Activated CD8-positive, alpha-beta T cell treated with anti-CD3 and anti-CD28 coated beads for 36 hours (primary cell): Measurements from ENCODE around the gene HCN4. TPM values are rescaled to one million over a fixed set of nuclear protein-coding genes. Genes with fewer than 3 reads are reported as not detected.

Source experiments
- ATAC-seq: fragments of 200-7000 bp; cut with Tn5 transposase; one replicate; pipeline ENCODE4 v1.10.0; 2021; ENCODE audit warnings: mild to moderate bottlenecking, moderate library complexity
- CTCF ChIA-PET: fragments of 350-600 bp; sonication (Branson Sonifier 250); formaldehyde crosslinking; loops from one replicate; lab custom pipeline; 2021; ENCODE audit warnings: antibody characterized with exemption; lab: Charles Lee
- POLR2A ChIA-PET: fragments of 350-600 bp; sonication (Branson Sonifier 250); formaldehyde crosslinking; loops from one replicate; lab custom pipeline; 2021; ENCODE audit warnings: antibody characterized with exemption; lab: Charles Lee
- DNase-seq: peaks from one replicate; pipeline ENCODE4 v3.0.0-alpha.2; 2020
- H3K27ac Mint-ChIP-seq: one replicate; pipeline ENCODE4 v1.8.0; 2021; ENCODE audit warnings: mild to moderate bottlenecking, mixed read lengths
- H3K27me3 Mint-ChIP-seq: one replicate; pipeline ENCODE4 v1.8.0; 2021; ENCODE audit warnings: mixed read lengths
- H3K36me3 Mint-ChIP-seq: one replicate; pipeline ENCODE4 v1.8.0; 2021; ENCODE audit warnings: low read depth, mixed read lengths
- H3K4me1 Mint-ChIP-seq: one replicate; pipeline ENCODE4 v1.8.0; 2021; ENCODE audit warnings: low read depth, mixed read lengths
- H3K4me3 Mint-ChIP-seq: one replicate; pipeline ENCODE4 v1.8.0; 2021; ENCODE audit warnings: mild to moderate bottlenecking, moderate library complexity, mixed read lengths
- H3K9me3 Mint-ChIP-seq: one replicate; pipeline ENCODE4 v1.8.0; 2021; ENCODE audit warnings: mixed read lengths
- CTCF ChIP-seq: fragments of 200-600 bp; IDR thresholded peaks from one replicate; pipeline ENCODE4 v1.8.0; 2022; ENCODE audit warnings: antibody characterized with exemption, mild to moderate bottlenecking
- intact Hi-C: fragments of 100-400 bp; cut with micrococcal nuclease; formaldehyde crosslinking; loops from one replicate; pipeline ENCODE4 v1.10.0; 2022
- total RNA-seq, 2 experiments: library from RNA; stranded (reverse); gene quantifications; one replicate each; pipeline ENCODE4 v1.2.3, GENCODE V29; 2021

The HCN4 gene
- total RNA-seq, 2 experiments from 2014 or later: not detected

GRCh38 chr15:73320619-73321180, 48.1 kb downstream of the HCN4 start:
- no peak for TF ChIP-seq CTCF
- intact Hi-C loops: no loop called here
- CTCF ChIA-PET: interaction anchor here (1.1 kb wide), 1 partner anchor 20 kb away, joined by 3 read pairs; no protein-coding TSS in a partner anchor
- no peak for DNase-seq
- H3K4me1 Mint-ChIP-seq: peaks cover 6% of the 10 kb centered on the region
- POLR2A ChIA-PET: no interaction called here
- no peaks in the 10 kb centered on the region for H3K36me3 Mint-ChIP-seq
- no peak overlapping the region for H3K27ac Mint-ChIP-seq
- H3K9me3 Mint-ChIP-seq: no peaks in the 10 kb centered on the region
- ATAC-seq: no peak
- no peak overlapping the region for H3K4me3 Mint-ChIP-seq
- peaks cover 14% of the 10 kb centered on the region for H3K27me3 Mint-ChIP-seq

GRCh38 chr15:73319460-73320245, 49.1 kb downstream of the HCN4 start:
- CTCF ChIA-PET: interaction anchor here (1.1 kb wide), 1 partner anchor 19 kb away, joined by 3 read pairs; no protein-coding TSS in a partner anchor
- Mint-ChIP-seq H3K27ac (no peak overlapping the region), H3K4me3 (no peak overlapping the region), H3K4me1 (peaks cover 3% of the 10 kb centered on the region), H3K36me3 (no peaks in the 10 kb centered on the region), H3K27me3 (peaks cover 18% of the 10 kb centered on the region), H3K9me3 (no peaks in the 10 kb centered on the region)
- intact Hi-C loops: no loop called here
- ATAC-seq (no peak), DNase-seq (no peak)
- POLR2A ChIA-PET: no interaction called here
- TF ChIP-seq CTCF: no peak

GRCh38 chr15:73318463-73319351, 50.1 kb downstream of the HCN4 start:
- H3K9me3 Mint-ChIP-seq: no peaks in the 10 kb centered on the region
- ChIA-PET POLR2A (no interaction called here), CTCF (interaction anchor here (1.5 kb wide), 1 partner anchor 13 kb away, joined by 4 read pairs; no protein-coding TSS in a partner anchor)
- ATAC-seq (peak; percentile 88), DNase-seq (peak; percentile 67)
- intact Hi-C loops: no loop called here
- no peaks in the 10 kb centered on the region for H3K36me3 Mint-ChIP-seq
- peaks cover 3% of the 10 kb centered on the region for H3K4me1 Mint-ChIP-seq
- H3K4me3 Mint-ChIP-seq: no peak overlapping the region
- H3K27ac Mint-ChIP-seq: no peak overlapping the region
- TF ChIP-seq CTCF: no peak
- H3K27me3 Mint-ChIP-seq: peaks cover 18% of the 10 kb centered on the region

- no peaks in the 10 kb centered on the region for H3K36me3 Mint-ChIP-seq
- intact Hi-C loops: no loop called here
- CTCF ChIA-PET: interaction anchor here (1.5 kb wide), 1 partner anchor 12 kb away, joined by 4 read pairs; no protein-coding TSS in a partner anchor
- POLR2A ChIA-PET: no interaction called here
- peaks cover 3% of the 10 kb centered on the region for H3K4me1 Mint-ChIP-seq
- no peak overlapping the region for H3K27ac Mint-ChIP-seq
- H3K27me3 Mint-ChIP-seq: peaks cover 18% of the 10 kb centered on the region
- DNase-seq (peak; percentile 4), ATAC-seq (peak; percentile 52)
- H3K4me3 Mint-ChIP-seq: no peak overlapping the region
- H3K9me3 Mint-ChIP-seq: no peaks in the 10 kb centered on the region
- no peak for TF ChIP-seq CTCF
Observed at GRCh38 chr15:73317651-73318462, 50.9 kb downstream of the HCN4 start.
